ENCODE data around the gene TMEM185B. TPM values are rescaled to one million over a fixed set of nuclear protein-coding genes. Genes with fewer than 3 reads are reported as not detected.

TMEM185B gene
- total RNA-seq, 2 experiments from 2014 or later: 16.7 to 17.2 TPM

DNA sequence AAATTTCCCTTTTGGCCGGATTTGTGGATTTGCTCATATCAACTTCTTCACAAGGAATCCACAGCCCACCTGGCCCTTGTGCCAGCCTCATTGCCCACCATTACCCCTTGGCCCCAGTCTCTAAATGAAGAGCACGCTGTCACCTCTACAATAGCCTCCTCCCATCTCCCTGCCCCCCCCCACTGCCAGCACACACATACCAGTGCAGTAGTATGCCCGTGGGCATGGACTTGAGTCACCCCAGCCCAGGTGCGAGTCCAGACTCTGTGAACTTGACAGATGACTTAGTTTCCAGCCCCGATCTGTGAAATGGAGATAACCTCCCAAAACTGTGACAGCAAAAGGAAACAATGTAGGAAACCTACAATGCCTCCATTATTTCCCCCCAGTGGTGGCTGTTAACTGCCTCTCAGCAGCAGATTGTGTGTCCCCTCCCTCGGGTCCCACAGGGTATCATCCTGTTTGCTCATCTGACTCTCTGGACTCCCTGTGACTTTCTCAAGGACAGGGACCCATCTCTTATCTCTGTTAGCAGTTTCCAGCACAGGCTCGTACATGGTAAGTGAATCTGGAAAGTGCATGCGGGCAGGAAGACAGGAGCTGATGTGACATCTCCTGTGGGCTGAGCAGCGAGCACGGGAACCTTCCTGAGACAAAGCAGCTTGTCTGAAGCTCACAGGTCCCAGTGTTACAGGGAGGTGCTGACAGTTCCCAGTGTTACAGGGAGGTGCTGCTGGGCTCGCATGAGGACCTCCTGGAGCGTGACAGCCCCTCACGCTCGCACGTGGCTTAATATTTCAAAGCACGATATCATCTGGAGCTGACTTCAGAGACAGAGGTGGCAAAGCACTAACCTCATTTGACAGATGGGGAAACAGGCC lies 4.2 kb upstream of the TMEM185B start:
- no peak for ATAC-seq
- H3K4me1 Mint-ChIP-seq (ENCODE audit: low read depth): peaks cover 62% of the 10 kb centered on the region

GRCh38 chr2:120226316-120226715 lies 3.1 kb upstream of the TMEM185B start:
- Mint-ChIP-seq H3K27me3 (no peaks in the 10 kb centered on the region), H3K36me3 (ENCODE audit: low read depth) (peaks cover 15% of the 10 kb centered on the region), H3K4me1 (ENCODE audit: low read depth) (peaks cover 64% of the 10 kb centered on the region), H3K4me3 (no peak overlapping the region), H3K27ac (no peak overlapping the region), H3K9me3 (peaks cover 9% of the 10 kb centered on the region)
- CTCF ChIA-PET: interaction anchor here (0.9 kb wide), 1 partner anchor 79 kb away, joined by 3 read pairs; no protein-coding TSS in a partner anchor
- intact Hi-C loops (cut with micrococcal nuclease): no loop called here
- POLR2A ChIA-PET: no interaction called here
- DNase-seq: no peak
- TF ChIP-seq, protein P1, sequence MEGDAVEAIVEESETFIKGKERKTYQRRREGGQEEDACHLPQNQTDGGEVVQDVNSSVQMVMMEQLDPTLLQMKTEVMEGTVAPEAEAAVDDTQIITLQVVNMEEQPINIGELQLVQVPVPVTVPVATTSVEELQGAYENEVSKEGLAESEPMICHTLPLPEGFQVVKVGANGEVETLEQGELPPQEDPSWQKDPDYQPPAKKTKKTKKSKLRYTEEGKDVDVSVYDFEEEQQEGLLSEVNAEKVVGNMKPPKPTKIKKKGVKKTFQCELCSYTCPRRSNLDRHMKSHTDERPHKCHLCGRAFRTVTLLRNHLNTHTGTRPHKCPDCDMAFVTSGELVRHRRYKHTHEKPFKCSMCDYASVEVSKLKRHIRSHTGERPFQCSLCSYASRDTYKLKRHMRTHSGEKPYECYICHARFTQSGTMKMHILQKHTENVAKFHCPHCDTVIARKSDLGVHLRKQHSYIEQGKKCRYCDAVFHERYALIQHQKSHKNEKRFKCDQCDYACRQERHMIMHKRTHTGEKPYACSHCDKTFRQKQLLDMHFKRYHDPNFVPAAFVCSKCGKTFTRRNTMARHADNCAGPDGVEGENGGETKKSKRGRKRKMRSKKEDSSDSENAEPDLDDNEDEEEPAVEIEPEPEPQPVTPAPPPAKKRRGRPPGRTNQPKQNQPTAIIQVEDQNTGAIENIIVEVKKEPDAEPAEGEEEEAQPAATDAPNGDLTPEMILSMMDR (IDR thresholded peaks at IDR 0.05): no peak
- no peak for ATAC-seq

More for the DNA sequence above, 4.2 kb upstream of the TMEM185B start:
- H3K27ac Mint-ChIP-seq: peak overlapping the region; percentile 7
- POLR2A ChIA-PET: interaction anchor here (0.7 kb wide), 1 partner anchor 275 kb away, joined by 3 read pairs; no protein-coding TSS in a partner anchor
- no peaks in the 10 kb centered on the region for H3K27me3 Mint-ChIP-seq
- peaks cover under 1% of the 10 kb centered on the region for H3K9me3 Mint-ChIP-seq
- no peak overlapping the region for H3K4me3 Mint-ChIP-seq
- TF ChIP-seq, protein P1 (IDR thresholded peaks at IDR 0.05): no peak
- CTCF ChIA-PET: interaction anchor here (1.0 to 1.5 kb wide), 4 partner anchors 52 to 86 kb away, joined by 3 to 4 read pairs (median 4); no protein-coding TSS in a partner anchor
- peak; percentile 54 for DNase-seq
- intact Hi-C loops (cut with micrococcal nuclease): no loop called here
- H3K36me3 Mint-ChIP-seq (ENCODE audit: low read depth): peaks cover 5% of the 10 kb centered on the region

- ChIA-PET CTCF (interaction anchor here (1.3 to 1.7 kb wide), 3 partner anchors 7 to 87 kb away, joined by 4 to 7 read pairs (median 5); no protein-coding TSS in a partner anchor), POLR2A (interaction anchor here (0.9 to 1.5 kb wide), 3 partner anchors 15 to 469 kb away, joined by 3 read pairs; partner anchors contain the start of gene RALB)
- Mint-ChIP-seq H3K27ac (no peak overlapping the region), H3K9me3 (peaks cover 13% of the 10 kb centered on the region), H3K27me3 (no peaks in the 10 kb centered on the region), H3K36me3 (ENCODE audit: low read depth) (peaks cover 22% of the 10 kb centered on the region), H3K4me1 (ENCODE audit: low read depth) (peaks cover 64% of the 10 kb centered on the region), H3K4me3 (no peak overlapping the region)
- TF ChIP-seq, protein P1 (IDR thresholded peaks at IDR 0.05): no peak
- no peak for DNase-seq
- intact Hi-C loops (cut with micrococcal nuclease): no loop called here
- no peak for ATAC-seq
Observed at GRCh38 chr2:120225549-120226065, 2.4 kb upstream of the TMEM185B start.

GRCh38 chr2:120224735-120225548 lies 1.7 kb upstream of the TMEM185B start:
- no peak for DNase-seq
- Mint-ChIP-seq H3K4me3 (peak overlapping the region; percentile 80), H3K9me3 (peaks cover 15% of the 10 kb centered on the region), H3K4me1 (ENCODE audit: low read depth) (peaks cover 62% of the 10 kb centered on the region), H3K27ac (peak overlapping the region; percentile 87), H3K27me3 (no peaks in the 10 kb centered on the region), H3K36me3 (ENCODE audit: low read depth) (peaks cover 28% of the 10 kb centered on the region)
- ATAC-seq: no peak
- CTCF ChIA-PET: interaction anchor here (1.3 to 1.7 kb wide), 3 partner anchors 8 to 88 kb away, joined by 4 to 7 read pairs (median 5); no protein-coding TSS in a partner anchor
- POLR2A ChIA-PET: interaction anchor here (0.9 to 1.5 kb wide), 3 partner anchors 15 to 468 kb away, joined by 3 read pairs; partner anchors contain the start of gene RALB
- intact Hi-C loops (cut with micrococcal nuclease): no loop called here
- TF ChIP-seq, protein P1 (IDR thresholded peaks at IDR 0.05): no peak

Data from activated CD8-positive, alpha-beta T cell treated with anti-CD3 and anti-CD28 coated beads for 36 hours (primary cell).